ENCODE measurements around the gene ABCA4. TPM values are rescaled to one million over a fixed set of nuclear protein-coding genes. Genes with fewer than 3 reads are reported as not detected.

ABCA4 gene
- total RNA-seq, 1 experiment from 2014 or later: 0.29 TPM

DNA sequence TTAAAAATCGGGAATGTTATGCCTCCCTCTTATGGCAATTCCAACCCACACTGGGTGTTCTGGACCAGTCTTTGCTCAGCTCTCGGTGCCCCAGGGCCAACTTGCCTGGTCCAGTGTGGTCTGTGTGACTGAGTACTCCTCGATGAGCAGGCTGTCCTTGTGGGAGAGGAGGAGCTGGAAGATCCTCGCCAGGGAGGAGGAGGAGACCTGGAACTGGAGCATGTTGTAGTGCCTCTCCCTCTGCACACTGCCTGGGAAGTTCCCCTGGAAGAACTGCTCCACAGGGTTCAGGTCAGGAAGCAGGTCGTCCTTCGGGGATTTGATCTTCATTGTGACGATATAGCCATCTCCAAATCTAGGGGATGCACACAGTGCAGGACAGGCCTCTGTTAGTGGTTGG lies 123.2 kb downstream of the ABCA4 start:
- Histone ChIP-seq H3K79me2 (ENCODE audit: low read length) (no peaks in the 10 kb centered on the region), H3K4me1 (ENCODE audit: insufficient read depth, low read length) (0 out of 2 replicates have a peak, but pooled peaks cover 5% of the 10 kb centered on the region), H3K27me3 (ENCODE audit: low read length) (no peaks in the 10 kb centered on the region), H3K9me2 (replicated peaks; ENCODE audit: low read length) (no peaks in the 10 kb centered on the region), H3K9ac (ENCODE audit: low read length) (no peak overlapping the region), H2AFZ (ENCODE audit: low read length) (no peak overlapping the region), H3K4me2 (ENCODE audit: low read length) (no peak overlapping the region), H3F3A (ENCODE audit: low read length, unreplicated experiment) (no peaks in the 10 kb centered on the region), H4K20me1 (ENCODE audit: low read length) (no peaks in the 10 kb centered on the region), H3K27ac (ENCODE audit: low read length) (no peak overlapping the region), H3K36me3 (ENCODE audit: low read depth, low read length) (no peaks in the 10 kb centered on the region), H3K4me3 (ENCODE audit: low read length) (no peak overlapping the region), H3K9me3 (ENCODE audit: low read length) (no peaks in the 10 kb centered on the region)
- TF ChIP-seq EZH2phosphoT487 (IDR thresholded peaks at IDR 0.05; ENCODE audit: borderline replicate concordance, low read length) (no peak), EZH2 (IDR thresholded peaks at IDR 0.05; ENCODE audit: low read length, unreplicated experiment) (no peak)
- TF ChIP-seq, protein P1, sequence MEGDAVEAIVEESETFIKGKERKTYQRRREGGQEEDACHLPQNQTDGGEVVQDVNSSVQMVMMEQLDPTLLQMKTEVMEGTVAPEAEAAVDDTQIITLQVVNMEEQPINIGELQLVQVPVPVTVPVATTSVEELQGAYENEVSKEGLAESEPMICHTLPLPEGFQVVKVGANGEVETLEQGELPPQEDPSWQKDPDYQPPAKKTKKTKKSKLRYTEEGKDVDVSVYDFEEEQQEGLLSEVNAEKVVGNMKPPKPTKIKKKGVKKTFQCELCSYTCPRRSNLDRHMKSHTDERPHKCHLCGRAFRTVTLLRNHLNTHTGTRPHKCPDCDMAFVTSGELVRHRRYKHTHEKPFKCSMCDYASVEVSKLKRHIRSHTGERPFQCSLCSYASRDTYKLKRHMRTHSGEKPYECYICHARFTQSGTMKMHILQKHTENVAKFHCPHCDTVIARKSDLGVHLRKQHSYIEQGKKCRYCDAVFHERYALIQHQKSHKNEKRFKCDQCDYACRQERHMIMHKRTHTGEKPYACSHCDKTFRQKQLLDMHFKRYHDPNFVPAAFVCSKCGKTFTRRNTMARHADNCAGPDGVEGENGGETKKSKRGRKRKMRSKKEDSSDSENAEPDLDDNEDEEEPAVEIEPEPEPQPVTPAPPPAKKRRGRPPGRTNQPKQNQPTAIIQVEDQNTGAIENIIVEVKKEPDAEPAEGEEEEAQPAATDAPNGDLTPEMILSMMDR (conservative IDR thresholded peaks at IDR 0.05; ENCODE audit: low read depth, low read length): no peak
- CTCF ChIA-PET: no interaction called here
- DNase-seq: no peak
- BruUV-seq (replicated peaks): no TSS peak
- intact Hi-C loops (cut with micrococcal nuclease): no loop called here
- POLR2A ChIA-PET (ENCODE audit: unreplicated experiment): no interaction called here
- ATAC-seq: no peak

DNA sequence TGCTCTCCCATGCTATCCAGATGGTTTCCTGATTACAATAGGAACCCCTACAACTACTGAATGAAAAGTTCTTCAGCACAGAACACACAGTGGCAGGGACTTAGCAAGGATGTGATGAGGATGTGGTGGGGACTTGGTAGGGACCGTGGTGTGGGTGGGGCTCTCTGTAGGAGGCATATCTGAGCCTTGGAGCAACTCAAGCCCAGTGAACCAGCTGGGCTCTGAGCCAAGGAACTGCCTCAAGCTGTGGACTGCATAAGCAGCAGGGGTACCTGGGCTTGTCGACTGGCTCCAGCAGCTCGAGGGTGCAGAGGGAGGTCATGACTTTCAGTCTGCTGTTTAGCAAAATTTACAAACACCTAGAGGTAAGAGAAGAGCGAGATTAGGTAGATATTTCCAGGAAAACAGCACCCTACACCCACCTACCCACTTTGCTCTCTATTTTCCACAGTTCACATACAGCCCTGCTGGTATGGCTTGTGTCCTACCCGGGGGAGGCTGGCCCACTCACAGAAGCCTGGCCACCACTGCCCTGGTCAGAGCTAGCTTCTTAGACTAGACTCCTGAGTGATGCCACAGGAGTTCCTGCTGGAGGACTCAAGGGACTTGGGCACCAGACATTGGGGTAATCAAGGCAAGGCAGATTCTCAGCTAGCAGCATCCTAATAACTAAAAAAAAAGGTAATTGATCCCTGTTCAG lies 125.0 kb downstream of the ABCA4 start:
- Histone ChIP-seq H3K9me2 (replicated peaks; ENCODE audit: low read length) (no peaks in the 10 kb centered on the region), H4K20me1 (ENCODE audit: low read length) (no peaks in the 10 kb centered on the region), H3K79me2 (ENCODE audit: low read length) (no peaks in the 10 kb centered on the region), H3K9me3 (ENCODE audit: low read length) (no peaks in the 10 kb centered on the region), H2AFZ (ENCODE audit: low read length) (no peak overlapping the region), H3K9ac (ENCODE audit: low read length) (no peak overlapping the region), H3K36me3 (ENCODE audit: low read depth, low read length) (no peaks in the 10 kb centered on the region), H3K4me2 (ENCODE audit: low read length) (no peak overlapping the region), H3K27me3 (ENCODE audit: low read length) (no peaks in the 10 kb centered on the region), H3F3A (ENCODE audit: low read length, unreplicated experiment) (no peaks in the 10 kb centered on the region), H3K27ac (ENCODE audit: low read length) (no peak overlapping the region), H3K4me1 (ENCODE audit: insufficient read depth, low read length) (0 out of 2 replicates have a peak, but pooled peaks cover 5% of the 10 kb centered on the region), H3K4me3 (ENCODE audit: low read length) (no peak overlapping the region)
- intact Hi-C loops (cut with micrococcal nuclease): no loop called here
- ChIA-PET POLR2A (ENCODE audit: unreplicated experiment) (no interaction called here), CTCF (no interaction called here)
- BruUV-seq (replicated peaks): no TSS peak
- ATAC-seq (no peak), DNase-seq (no peak)
- TF ChIP-seq EZH2 (IDR thresholded peaks at IDR 0.05; ENCODE audit: low read length, unreplicated experiment) (no peak), EZH2phosphoT487 (IDR thresholded peaks at IDR 0.05; ENCODE audit: borderline replicate concordance, low read length) (no peak)
- TF ChIP-seq, protein P1 (conservative IDR thresholded peaks at IDR 0.05; ENCODE audit: low read depth, low read length): no peak

DNA sequence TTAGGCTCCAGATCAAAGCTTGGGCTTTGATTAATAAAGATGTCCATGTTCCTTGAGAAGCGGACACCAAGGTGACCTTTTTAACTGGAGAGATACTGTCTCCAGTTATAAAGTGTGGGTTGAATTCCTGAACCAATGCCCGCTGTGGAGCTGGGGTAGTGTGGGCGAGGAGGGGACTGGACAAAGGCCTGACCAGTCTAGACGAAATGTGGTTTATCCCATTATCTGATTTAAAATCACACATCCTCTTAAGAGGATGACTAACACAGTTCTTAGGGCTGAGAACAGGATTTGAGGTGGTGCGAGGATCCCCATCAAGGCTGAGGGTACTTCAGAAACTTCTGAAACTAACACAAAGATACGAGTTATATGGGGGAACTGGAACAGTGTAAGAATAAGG lies 127.2 kb downstream of the ABCA4 start:
- no peak overlapping the region for H3K27ac ChIP-seq (ENCODE audit: low read length)
- no peaks in the 10 kb centered on the region for H3K27me3 ChIP-seq (ENCODE audit: low read length)
- H3K36me3 ChIP-seq (ENCODE audit: low read depth, low read length): no peaks in the 10 kb centered on the region
- H3K9me3 ChIP-seq (ENCODE audit: low read length): no peaks in the 10 kb centered on the region
- no peaks in the 10 kb centered on the region for H4K20me1 ChIP-seq (ENCODE audit: low read length)
- TF ChIP-seq EZH2 (IDR thresholded peaks at IDR 0.05; ENCODE audit: low read length, unreplicated experiment): no peak
- TF ChIP-seq, protein P1 (conservative IDR thresholded peaks at IDR 0.05; ENCODE audit: low read depth, low read length): no peak
- TF ChIP-seq EZH2phosphoT487 (IDR thresholded peaks at IDR 0.05; ENCODE audit: borderline replicate concordance, low read length): no peak
- ChIA-PET CTCF (no interaction called here), POLR2A (ENCODE audit: unreplicated experiment) (no interaction called here)
- intact Hi-C loops (cut with micrococcal nuclease): no loop called here
- H3K4me2 ChIP-seq (ENCODE audit: low read length): no peak overlapping the region
- no peak for DNase-seq
- H3K9me2 ChIP-seq (replicated peaks; ENCODE audit: low read length): no peaks in the 10 kb centered on the region
- H3F3A ChIP-seq (ENCODE audit: low read length, unreplicated experiment): no peaks in the 10 kb centered on the region
- no peak overlapping the region for H2AFZ ChIP-seq (ENCODE audit: low read length)
- no TSS peak for BruUV-seq (replicated peaks)
- ATAC-seq: no peak
- no peaks in the 10 kb centered on the region for H3K79me2 ChIP-seq (ENCODE audit: low read length)
- no peak overlapping the region for H3K9ac ChIP-seq (ENCODE audit: low read length)
- H3K4me3 ChIP-seq (ENCODE audit: low read length): no peak overlapping the region
- peaks cover 17% of the 10 kb centered on the region for H3K4me1 ChIP-seq (ENCODE audit: insufficient read depth, low read length)
